Heart left ventricle (tissue), 16 donors: ENCODE measurements around the gene ELOB. TPM values are rescaled to one million over a fixed set of nuclear protein-coding genes. Genes with fewer than 3 reads are reported as not detected.

Source experiments
- ATAC-seq, 4 donors: fragments of 200-7000 bp; cut with Tn5 transposase; one replicate each; pipeline ENCODE4 v1.9.1; 2020 to 2022; ENCODE audit warnings: moderate library complexity in 4 of 4, mild to moderate bottlenecking in 3 of 4, moderate number of reproducible peaks in 1 of 4
- DNase-seq, 5 donors: peaks; one replicate each; pipeline ENCODE4 v3.0.0-alpha.2; 2020
- H3K27ac ChIP-seq, 12 donors: fragments of 200-600 bp; sonication (generic) in 4 of 12; one replicate each; pipeline versions ENCODE4 v1.5.0 to v1.8.0; 2016 to 2022; ENCODE audit warnings: mild to moderate bottlenecking in 2 of 12
- H3K27me3 ChIP-seq, 9 donors: fragments of 200-600 bp; sonication (generic) in 2 of 9; one replicate each; pipeline versions ENCODE4 v1.5.1 to v1.8.0; 2016 to 2022; ENCODE audit warnings: mild to moderate bottlenecking in 3 of 9
- H3K36me3 ChIP-seq, 9 donors: fragments of 200-600 bp; sonication (generic) in 2 of 9; one replicate each; pipeline versions ENCODE4 v1.5.0 to v1.8.0; 2018 to 2022; ENCODE audit warnings: mild to moderate bottlenecking in 2 of 9
- H3K4me1 ChIP-seq, 12 donors: fragments of 200-600 bp; sonication (generic) in 4 of 12; one replicate each; pipeline versions ENCODE4 v1.5.0 to v1.8.0; 2016 to 2022; ENCODE audit warnings: mild to moderate bottlenecking in 3 of 12
- H3K4me3 ChIP-seq, 12 donors: fragments of 200-600 bp; sonication (generic) in 4 of 12; one replicate each; pipeline versions ENCODE4 v1.5.0 to v1.8.0; 2017 to 2022; ENCODE audit warnings: mild to moderate bottlenecking in 9 of 12, moderate library complexity in 4 of 12
- H3K9me3 ChIP-seq, 12 donors: fragments of 200-600 bp; sonication (generic) in 4 of 12; one replicate each; pipeline versions ENCODE4 v1.5.0 to v1.8.0; 2016 to 2022; ENCODE audit warnings: mild to moderate bottlenecking in 1 of 12
- POLR2A ChIP-seq, 2 donors: fragments of 450-650 bp; IDR thresholded peaks; one replicate each; pipeline ENCODE4 v1.6.1; 2017; ENCODE audit warnings: antibody characterized with exemption in 2 of 2, mild to moderate bottlenecking in 2 of 2, moderate library complexity in 2 of 2
- WGBS, 4 donors: extraction: QIAGEN DNeasy Blood & Tissue Kit in 2 of 4; methylation state at CpG; one replicate each; pipeline versions ENCODE4 v1.1.5 to v1.1.7; 2013 to 2018; 5-methylcytosine and 5-hydroxymethylcytosine counted together
- intact Hi-C, 10 donors: fragments of 100-400 bp; cut with DNase I; formaldehyde crosslinking; loops; one replicate each; pipeline versions ENCODE4 v1.11.1 to v1.14.2; 2022
- polyA plus RNA-seq, 2 donors: library from polyadenylated mRNA; stranded (reverse); fragments of 200-250 nt; gene quantifications; one replicate each; pipeline ENCODE4 v1.2.3, GENCODE V29; 2013
- total RNA-seq, 9 donors: library from RNA; depleted of rRNA in 2 of 9; stranded (reverse); fragments of >200 nt in 2 of 9; fragmentation: NEBNext Ultra II Directional in 3 of 9; extraction: Animal tissue kit (Norgen Biotek cat#: 25700) in 3 of 9; gene quantifications; one replicate each; pipeline versions ENCODE4 v1.1.0 to v1.2.4, GENCODE V29; 2016 to 2023
- TF ChIP-seq, protein P1 (sequence below), 12 donors: fragments of 200-600 bp; sonication (generic) in 4 of 12; IDR thresholded peaks; one replicate each; pipeline versions ENCODE4 v1.5.0 to v1.8.0; 2018 to 2022; ENCODE audit warnings: antibody characterized with exemption in 12 of 12, mild to moderate bottlenecking in 5 of 12
- donor health status: ischemic (EF 13 %, LVEDD 7.1; RV severe dilation, severe dysfunction).
- donor health status: healthy with polysubstance abuse.
- donor health status: DM: no; HTN: yes; CAD: no.
- donor health status: DM: no; HTN: no; CAD: no.
- donor health status: ischemic (EF 25% LVEDD 6.9; RV normal size, moderate dysfunction).
- donor health status: ischemic (EF 25% LVEDD 5.7; RV mildly dilated, moderate dysfunction).
- donor health status: healthy.
- donor health status: DM: yes; HTN: yes; CAD: no.
- donor health status: ischemic (EF 35%, LVEDD 5.7; RV mildly dilated, moderate dysfunction).
- donor health status: nonischemic (EF 11% LVEDD 7.7; RV severe dilation, severe dysfunction).
- donor health status: DM: yes; HTN: yes; CAD: no.
- donor health status: PGD.
- donor health status: ischemic (EF 29% LVEDD 5.4; RV normal size, mild dysfunction).
- donor health status: nonischemic (EF 23%, LVEDD 6.1; RV moderate dilation, normal function).

The ELOB gene
- total and polyA plus RNA-seq, 11 donors: 213 to 1,067 (median 325) TPM

DNA sequence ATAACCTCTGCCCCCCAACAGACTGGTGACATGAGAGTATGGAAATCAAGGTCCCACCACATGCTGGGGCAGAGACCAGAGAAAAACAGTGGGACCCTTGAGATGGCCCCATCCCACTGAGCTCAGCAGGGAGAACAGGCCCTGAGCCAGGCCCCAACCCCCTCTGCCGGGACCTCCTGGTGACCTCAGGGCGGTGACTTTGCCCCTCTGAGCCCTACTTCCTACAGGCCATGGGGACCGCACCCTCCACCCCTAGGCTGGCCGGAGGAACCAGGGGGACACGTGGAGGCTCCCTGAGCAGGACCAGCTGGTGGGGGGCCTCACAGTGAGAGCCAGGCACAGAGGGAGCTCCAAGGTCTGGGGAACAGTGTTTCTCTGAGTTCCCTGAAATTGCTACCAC lies 38.5 kb downstream of the ELOB start:
- peaks cover 0 to 8% (median 0%) of the 10 kb centered on the region in 9 donors for H3K27me3 ChIP-seq
- H3K27ac ChIP-seq: no peak overlapping the region
- intact Hi-C loops: no loop called here
- no peaks in the 10 kb centered on the region for H3K4me1 ChIP-seq
- no peak overlapping the region for H3K4me3 ChIP-seq
- H3K36me3 ChIP-seq: no peaks in the 10 kb centered on the region
- DNase-seq (no peak), ATAC-seq (no peak)
- H3K9me3 ChIP-seq: no peaks in the 10 kb centered on the region
- TF ChIP-seq POLR2A (IDR thresholded peaks at IDR 0.05): no peak
- TF ChIP-seq, protein P1, sequence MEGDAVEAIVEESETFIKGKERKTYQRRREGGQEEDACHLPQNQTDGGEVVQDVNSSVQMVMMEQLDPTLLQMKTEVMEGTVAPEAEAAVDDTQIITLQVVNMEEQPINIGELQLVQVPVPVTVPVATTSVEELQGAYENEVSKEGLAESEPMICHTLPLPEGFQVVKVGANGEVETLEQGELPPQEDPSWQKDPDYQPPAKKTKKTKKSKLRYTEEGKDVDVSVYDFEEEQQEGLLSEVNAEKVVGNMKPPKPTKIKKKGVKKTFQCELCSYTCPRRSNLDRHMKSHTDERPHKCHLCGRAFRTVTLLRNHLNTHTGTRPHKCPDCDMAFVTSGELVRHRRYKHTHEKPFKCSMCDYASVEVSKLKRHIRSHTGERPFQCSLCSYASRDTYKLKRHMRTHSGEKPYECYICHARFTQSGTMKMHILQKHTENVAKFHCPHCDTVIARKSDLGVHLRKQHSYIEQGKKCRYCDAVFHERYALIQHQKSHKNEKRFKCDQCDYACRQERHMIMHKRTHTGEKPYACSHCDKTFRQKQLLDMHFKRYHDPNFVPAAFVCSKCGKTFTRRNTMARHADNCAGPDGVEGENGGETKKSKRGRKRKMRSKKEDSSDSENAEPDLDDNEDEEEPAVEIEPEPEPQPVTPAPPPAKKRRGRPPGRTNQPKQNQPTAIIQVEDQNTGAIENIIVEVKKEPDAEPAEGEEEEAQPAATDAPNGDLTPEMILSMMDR (IDR thresholded peaks at IDR 0.05): no peak
- WGBS, 4 donors: 78 to 79% (median 79%) methylated on average over 2 to 5 of the region's 5 CpGs; no CpG with 5 or more reads in 1 of the 4 donors

DNA sequence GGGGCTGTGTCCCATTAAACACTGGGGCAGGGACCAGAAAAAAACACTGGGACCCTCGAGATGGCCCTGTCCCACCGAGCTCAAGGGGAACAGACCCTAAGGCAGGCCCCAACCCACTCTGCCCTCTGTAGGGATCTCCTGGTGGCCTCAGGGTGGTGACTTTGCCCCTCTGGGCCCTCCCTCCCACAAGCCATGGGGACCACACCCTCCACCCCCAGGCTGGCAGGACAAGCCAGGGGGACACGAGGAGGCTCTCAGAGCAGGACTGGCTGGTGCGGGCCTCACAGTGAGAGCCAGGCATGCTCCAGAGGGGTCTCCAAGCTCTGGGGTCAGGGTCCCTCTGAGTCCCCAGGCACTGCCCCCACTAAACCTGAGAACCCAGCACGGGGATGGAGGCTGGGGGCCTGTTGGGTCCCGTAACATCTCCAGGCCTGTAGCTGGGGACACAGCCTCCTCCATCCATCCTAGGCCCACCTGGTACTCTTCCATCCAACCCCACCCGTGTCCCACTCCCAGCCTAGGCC lies 39.1 kb downstream of the ELOB start:
- H3K27me3 ChIP-seq: peaks cover 0 to 8% (median 0%) of the 10 kb centered on the region in 9 donors
- WGBS, 4 donors: 76 to 89% (median 83%) methylated on average over 7 of the region's 7 CpGs
- H3K4me1 ChIP-seq: no peaks in the 10 kb centered on the region
- intact Hi-C loops: no loop called here
- H3K27ac ChIP-seq: no peak overlapping the region
- no peaks in the 10 kb centered on the region for H3K9me3 ChIP-seq
- no peaks in the 10 kb centered on the region for H3K36me3 ChIP-seq
- peak in 1 of 5 donors; percentile 19 for DNase-seq
- TF ChIP-seq POLR2A (IDR thresholded peaks at IDR 0.05): no peak
- TF ChIP-seq, protein P1 (IDR thresholded peaks at IDR 0.05): no peak
- peak in 1 of 4 donors; percentile 15 for ATAC-seq
- no peak overlapping the region for H3K4me3 ChIP-seq

DNA sequence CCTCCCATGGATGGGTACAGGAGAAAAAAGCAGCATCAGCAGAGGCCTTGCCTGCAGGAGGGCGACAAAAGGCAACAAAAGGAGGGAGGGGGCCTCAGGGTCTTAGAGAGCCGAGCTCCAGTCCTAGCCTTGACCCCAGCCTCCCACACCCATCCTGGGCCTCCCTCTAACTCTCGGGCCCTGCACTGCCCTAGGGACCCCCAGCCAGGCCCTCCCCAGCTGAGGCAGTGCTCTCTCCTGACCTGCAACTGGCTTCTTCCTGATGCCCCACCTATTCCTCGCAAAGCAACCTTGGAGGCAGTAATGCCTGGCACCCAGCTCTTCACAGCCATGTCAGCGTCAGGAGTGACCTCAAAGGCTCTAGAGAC lies 39.9 kb downstream of the ELOB start:
- WGBS, 4 donors: 78 to 89% (median 85%) methylated on average over 5 of the region's 5 CpGs
- DNase-seq (peak in 1 of 5 donors; percentile 31), ATAC-seq (no peak)
- intact Hi-C loops: no loop called here
- H3K4me1 ChIP-seq: no peaks in the 10 kb centered on the region
- no peaks in the 10 kb centered on the region for H3K36me3 ChIP-seq
- no peak overlapping the region for H3K27ac ChIP-seq
- peaks cover 0 to 8% (median 0%) of the 10 kb centered on the region in 9 donors for H3K27me3 ChIP-seq
- H3K4me3 ChIP-seq: no peak overlapping the region
- no peaks in the 10 kb centered on the region for H3K9me3 ChIP-seq
- TF ChIP-seq, protein P1 (IDR thresholded peaks at IDR 0.05): no peak
- no peak for TF ChIP-seq POLR2A (IDR thresholded peaks at IDR 0.05)

DNA sequence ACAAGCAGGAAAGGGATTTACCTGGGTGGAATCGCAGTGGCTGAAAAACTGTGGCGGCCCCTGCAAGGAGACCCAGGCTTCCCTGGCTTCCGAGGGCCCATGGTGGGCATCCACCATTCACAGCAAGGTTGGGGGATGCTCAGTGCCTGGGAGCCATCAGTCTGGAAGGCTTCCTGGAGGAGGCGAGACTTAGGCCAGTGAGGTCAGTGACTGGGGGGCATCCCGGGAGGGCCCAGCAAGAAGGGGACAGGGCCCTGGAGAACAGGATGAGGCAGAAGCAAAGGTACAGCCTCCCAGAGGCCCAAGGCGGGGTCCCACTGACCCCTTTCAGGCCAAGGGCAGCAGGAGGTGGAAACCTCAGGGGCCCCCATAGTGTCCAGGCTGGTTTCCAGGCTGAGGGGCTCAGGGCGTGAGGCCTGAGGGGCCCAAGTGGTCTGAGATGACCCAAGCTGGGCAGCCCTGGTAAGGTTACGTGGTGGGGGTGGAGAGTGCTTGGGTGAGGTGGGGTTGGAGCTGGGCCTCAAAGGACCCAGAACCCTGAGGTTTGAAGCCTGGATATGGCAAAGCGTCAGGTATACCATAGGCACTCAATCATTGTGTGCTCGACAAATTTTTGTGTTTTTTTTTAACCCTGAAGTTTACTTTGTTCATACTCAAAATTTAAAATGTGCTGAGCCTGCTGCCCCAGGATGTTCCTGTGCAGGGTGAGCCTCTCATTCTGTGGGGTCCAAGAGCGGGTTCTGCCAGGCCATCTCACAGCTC lies 40.4 kb downstream of the ELOB start:
- TF ChIP-seq POLR2A (IDR thresholded peaks at IDR 0.05): no peak
- TF ChIP-seq, protein P1 (IDR thresholded peaks at IDR 0.05): no peak
- Histone ChIP-seq H3K4me3 (no peak overlapping the region), H3K9me3 (no peaks in the 10 kb centered on the region), H3K4me1 (no peaks in the 10 kb centered on the region), H3K27me3 (peaks cover 0 to 8% (median 0%) of the 10 kb centered on the region in 9 donors), H3K27ac (no peak overlapping the region), H3K36me3 (no peaks in the 10 kb centered on the region)
- no peak for ATAC-seq
- peak in 1 of 5 donors; percentile 20 for DNase-seq
- intact Hi-C loops: no loop called here
- 86 to 94% (median 91%) methylated on average over 10 to 11 of the region's 11 CpGs for WGBS, 4 donors
